IPS-20b (cell line): ENCODE results near the gene TTC27.

Source experiments
- H3K27ac ChIP-seq: one replicate; pipeline ENCODE4 v1.5.1; 2013; ENCODE audit warnings: low read length
- H3K27me3 ChIP-seq: 2 replicates; pipeline ENCODE4 v1.6.1; 2013; ENCODE audit warnings: mild to moderate bottlenecking, low read length, inconsistent platforms; ENCODE audit not compliant: insufficient read depth
- H3K36me3 ChIP-seq: 2 replicates; pipeline ENCODE4 v1.6.1; 2013; ENCODE audit warnings: low read depth, mild to moderate bottlenecking, inconsistent platforms, low read length, moderate library complexity; ENCODE audit not compliant: insufficient read depth
- H3K4me1 ChIP-seq: 2 replicates; pipeline ENCODE4 v1.6.1; 2013; ENCODE audit warnings: mild to moderate bottlenecking, control low read depth, inconsistent platforms, low read length, moderate library complexity; ENCODE audit not compliant: insufficient read depth
- H3K4me3 ChIP-seq: 2 replicates; pipeline ENCODE4 v1.5.1; 2013; ENCODE audit warnings: mild to moderate bottlenecking, low read length, inconsistent platforms
- H3K9ac ChIP-seq: 2 replicates; pipeline ENCODE4 v1.6.1; 2013; ENCODE audit warnings: low read depth, mild to moderate bottlenecking, inconsistent platforms, low read length, moderate library complexity
- H3K9me3 ChIP-seq: 2 replicates; pipeline ENCODE4 v1.6.1; 2013; ENCODE audit warnings: mild to moderate bottlenecking, low read depth, low read length, inconsistent platforms; ENCODE audit not compliant: insufficient read depth

TTC27 gene

GRCh38 chr2:32678825-32679224 lies 51.0 kb downstream of the TTC27 start:
- no peaks in the 10 kb centered on the region for H3K27me3 ChIP-seq
- no peak overlapping the region for H3K9ac ChIP-seq
- H3K36me3 ChIP-seq = no peaks in the 10 kb centered on the region; the same call in none of the 2 replicates

GRCh38 chr2:32680942-32681341 lies 53.1 kb downstream of the TTC27 start:
- Histone ChIP-seq H3K9ac (no peak overlapping the region), H3K27me3 (no peaks in the 10 kb centered on the region), H3K9me3 (no peaks in the 10 kb centered on the region), H3K27ac (no peak overlapping the region), H3K4me3 (no peak overlapping the region), H3K4me1 (no peaks in the 10 kb centered on the region), H3K36me3 (no peaks in the 10 kb centered on the region; the same call in 1 of the 2 replicates)

More at GRCh38 chr2:32678825-32679224, 51.0 kb downstream of the TTC27 start:
- no peak overlapping the region for H3K27ac ChIP-seq
- H3K4me1 ChIP-seq = no peaks in the 10 kb centered on the region
- no peaks in the 10 kb centered on the region for H3K9me3 ChIP-seq
- H3K4me3 ChIP-seq = no peak overlapping the region

GRCh38 chr2:32683520-32684086 lies 55.8 kb downstream of the TTC27 start:
- Histone ChIP-seq H3K27me3 (no peaks in the 10 kb centered on the region), H3K27ac (no peak overlapping the region), H3K36me3 (no peaks in the 10 kb centered on the region; the same call in 1 of the 2 replicates), H3K9ac (no peak overlapping the region), H3K4me3 (no peak overlapping the region), H3K4me1 (no peaks in the 10 kb centered on the region), H3K9me3 (no peaks in the 10 kb centered on the region)

GRCh38 chr2:32688541-32688940 lies 60.7 kb downstream of the TTC27 start:
- H3K27me3 ChIP-seq = no peaks in the 10 kb centered on the region
- H3K9ac ChIP-seq = no peak overlapping the region
- no peak overlapping the region for H3K27ac ChIP-seq
- no peaks in the 10 kb centered on the region for H3K9me3 ChIP-seq
- no peak overlapping the region for H3K4me3 ChIP-seq
- H3K4me1 ChIP-seq = no peaks in the 10 kb centered on the region
- no peaks in the 10 kb centered on the region for H3K36me3 ChIP-seq

- Histone ChIP-seq H3K27me3 (no peaks in the 10 kb centered on the region), H3K36me3 (no peaks in the 10 kb centered on the region), H3K9ac (no peak overlapping the region), H3K4me3 (no peak overlapping the region), H3K9me3 (no peaks in the 10 kb centered on the region), H3K27ac (no peak overlapping the region), H3K4me1 (no peaks in the 10 kb centered on the region)
These were observed 63.8 kb downstream of the TTC27 start for GRCh38 chr2:32691678-32692077.

- Histone ChIP-seq H3K9me3 (no peaks in the 10 kb centered on the region), H3K27ac (no peak overlapping the region), H3K4me1 (0 out of 2 replicates have a peak, but pooled peaks cover 5% of the 10 kb centered on the region)
These were observed 68.6 kb downstream of the TTC27 start for GRCh38 chr2:32696439-32696838.

GRCh38 chr2:32697156-32697555 lies 69.3 kb downstream of the TTC27 start:
- H3K9ac ChIP-seq = no peak overlapping the region
- no peak overlapping the region for H3K27ac ChIP-seq
- 0 out of 2 replicates have a peak, but pooled peaks cover 5% of the 10 kb centered on the region for H3K4me1 ChIP-seq
- no peaks in the 10 kb centered on the region for H3K36me3 ChIP-seq
- H3K27me3 ChIP-seq = no peaks in the 10 kb centered on the region
- no peak overlapping the region for H3K4me3 ChIP-seq
- no peaks in the 10 kb centered on the region for H3K9me3 ChIP-seq

More at GRCh38 chr2:32696439-32696838, 68.6 kb downstream of the TTC27 start:
- Histone ChIP-seq H3K27me3 (no peaks in the 10 kb centered on the region), H3K4me3 (no peak overlapping the region), H3K9ac (no peak overlapping the region), H3K36me3 (no peaks in the 10 kb centered on the region)

- 0 out of 2 replicates have a peak, but pooled peaks cover 5% of the 10 kb centered on the region for H3K4me1 ChIP-seq
- H3K36me3 ChIP-seq = 0 out of 2 replicates have a peak, but pooled peaks cover 4% of the 10 kb centered on the region
- H3K27me3 ChIP-seq = no peaks in the 10 kb centered on the region
- H3K9ac ChIP-seq = no peak overlapping the region
- H3K9me3 ChIP-seq = no peaks in the 10 kb centered on the region
- no peak overlapping the region for H3K27ac ChIP-seq
- H3K4me3 ChIP-seq = no peak overlapping the region
These were observed 71.3 kb downstream of the TTC27 start for GRCh38 chr2:32699151-32699550.

- no peaks in the 10 kb centered on the region for H3K9me3 ChIP-seq
- no peak overlapping the region for H3K27ac ChIP-seq
- no peak overlapping the region for H3K4me3 ChIP-seq
- H3K27me3 ChIP-seq = no peaks in the 10 kb centered on the region
- H3K36me3 ChIP-seq = 0 out of 2 replicates have a peak, but pooled peaks cover 4% of the 10 kb centered on the region
- H3K9ac ChIP-seq = no peak overlapping the region
- H3K4me1 ChIP-seq = 0 out of 2 replicates have a peak, but pooled peaks cover 5% of the 10 kb centered on the region
These were observed 74.0 kb downstream of the TTC27 start for GRCh38 chr2:32701806-32702205.

GRCh38 chr2:32702303-32703064 lies 74.6 kb downstream of the TTC27 start:
- no peaks in the 10 kb centered on the region for H3K27me3 ChIP-seq
- no peak overlapping the region for H3K9ac ChIP-seq
- H3K4me3 ChIP-seq = no peak overlapping the region
- 0 out of 2 replicates have a peak, but pooled peaks cover 4% of the 10 kb centered on the region for H3K36me3 ChIP-seq
- H3K4me1 ChIP-seq = 0 out of 2 replicates have a peak, but pooled peaks cover 5% of the 10 kb centered on the region
- no peak overlapping the region for H3K27ac ChIP-seq
- H3K9me3 ChIP-seq = no peaks in the 10 kb centered on the region

- 0 out of 2 replicates have a peak, but pooled peaks cover 4% of the 10 kb centered on the region for H3K36me3 ChIP-seq
- H3K4me1 ChIP-seq = no peaks in the 10 kb centered on the region
- H3K27me3 ChIP-seq = no peaks in the 10 kb centered on the region
- H3K9ac ChIP-seq = no peak overlapping the region
- no peak overlapping the region for H3K27ac ChIP-seq
- H3K4me3 ChIP-seq = no peak overlapping the region
- H3K9me3 ChIP-seq = no peaks in the 10 kb centered on the region
These were observed 79.1 kb downstream of the TTC27 start for GRCh38 chr2:32706815-32707579.
